Endodermal cell (in vitro differentiated cells): ENCODE data around the gene SVIL. TPM values are rescaled to one million over a fixed set of nuclear protein-coding genes. Genes with fewer than 3 reads are reported as not detected.
A peak's percentile ranks its signal among the peaks of the same experiment; 100 is the strongest.

ENCODE experiments used
- DNase-seq: peaks from one replicate; pipeline ENCODE4 v3.0.0-alpha.2; 2017
- H3K27ac ChIP-seq: 2 replicates; pipeline ENCODE4 v1.5.1; 2013; ENCODE audit warnings: mild to moderate bottlenecking, low read depth, low read length, moderate library complexity
- H3K27me3 ChIP-seq: 2 replicates; pipeline ENCODE4 v1.6.1; 2013; ENCODE audit warnings: mild to moderate bottlenecking, low read length, moderate library complexity; ENCODE audit not compliant: insufficient read depth, control insufficient read depth, poor library complexity, severe bottlenecking
- H3K36me3 ChIP-seq: 2 replicates; pipeline ENCODE4 v1.7.0; 2013; ENCODE audit warnings: mild to moderate bottlenecking, low read length, moderate library complexity; ENCODE audit not compliant: control insufficient read depth, insufficient read depth
- H3K4me1 ChIP-seq: one replicate; pipeline ENCODE4 v1.7.0; 2013; ENCODE audit warnings: low read length; ENCODE audit not compliant: control insufficient read depth, insufficient read depth
- H3K4me3 ChIP-seq: 2 replicates; pipeline ENCODE4 v1.5.1; 2013; ENCODE audit warnings: mild to moderate bottlenecking, low read length, moderate library complexity
- H3K9ac ChIP-seq: 2 replicates; pipeline ENCODE4 v1.6.1; 2013; ENCODE audit warnings: mild to moderate bottlenecking, low read length, moderate library complexity; ENCODE audit not compliant: poor library complexity, severe bottlenecking; ENCODE audit errors: extremely low read depth
- H3K9me3 ChIP-seq: 2 replicates; pipeline ENCODE4 v1.6.1; 2013; ENCODE audit warnings: mild to moderate bottlenecking, low read length, moderate library complexity; ENCODE audit not compliant: control insufficient read depth
- H3K27ac Mint-ChIP-seq: 2 replicates; pipeline ENCODE4 v1.8.0; 2020; ENCODE audit warnings: mixed read lengths
- H3K27me3 Mint-ChIP-seq: 2 replicates; pipeline ENCODE4 v1.8.0; 2021; ENCODE audit warnings: mild to moderate bottlenecking, mixed read lengths; ENCODE audit not compliant: insufficient read depth
- H3K36me3 Mint-ChIP-seq: 2 replicates; pipeline ENCODE4 v1.8.0; 2020; ENCODE audit warnings: low read depth, mixed read lengths
- H3K4me1 Mint-ChIP-seq: 2 replicates; pipeline ENCODE4 v1.8.0; 2020; ENCODE audit warnings: mixed read lengths
- H3K4me3 Mint-ChIP-seq: 2 replicates; pipeline ENCODE4 v1.8.0; 2020; ENCODE audit warnings: mild to moderate bottlenecking, moderate library complexity, mixed read lengths
- H3K9me3 Mint-ChIP-seq: 2 replicates; pipeline ENCODE4 v1.8.0; 2020; ENCODE audit warnings: mild to moderate bottlenecking, mixed read lengths
- CTCF ChIP-seq: fragments of 200-600 bp; sonication (generic); conservative IDR thresholded peaks from 2 replicates; pipeline ENCODE4 v1.5.0; 2021; ENCODE audit warnings: antibody characterized with exemption, mild to moderate bottlenecking
- WGBS, 2 experiments: methylation state at CpG; one replicate each; pipeline versions ENCODE4 v1.1.5 to v1.1.7; 2013; ENCODE audit warnings: missing lambda C conversion rate in 2 of 2, mixed read lengths in 1 of 2; ENCODE audit not compliant: insufficient coverage in 1 of 2, insufficient read length in 1 of 2; 5-methylcytosine and 5-hydroxymethylcytosine counted together
- total RNA-seq, 2 donors: library from RNA; stranded (reverse); fragmentation: NEBNext Ultra II Directional in 1 of 2; extraction: Animal tissue kit (Norgen Biotek cat#: 25700) in 1 of 2; gene quantifications; 2 replicates in 1 of 2; 3 replicates in 1 of 2; pipeline ENCODE4 v1.2.1, GENCODE V29; 2021

SVIL gene
- total RNA-seq, 2 donors from 2014 or later = 25.2 to 32.9 TPM

GRCh38 chr10:29646960-29647461 is 12.2 kb upstream of the SVIL start:
- Histone ChIP-seq H3K4me3 (no peak overlapping the region), H3K27me3 (peaks cover 42% of the 10 kb centered on the region), H3K9ac (no peak overlapping the region), H3K27ac (no peak overlapping the region), H3K36me3 (peaks cover 3% of the 10 kb centered on the region), H3K9me3 (peaks cover 9% of the 10 kb centered on the region), H3K4me1 (peaks cover 5% of the 10 kb centered on the region)
- H3K4me3 Mint-ChIP-seq = no peak overlapping the region
- H3K27me3 Mint-ChIP-seq = peaks cover 42% of the 10 kb centered on the region
- peaks cover 33% of the 10 kb centered on the region for H3K4me1 Mint-ChIP-seq
- no peak for DNase-seq
- H3K27ac Mint-ChIP-seq = no peak overlapping the region
- WGBS, 2 experiments = 94 to 95% methylated on average over 3 of the region's 3 CpGs
- TF ChIP-seq CTCF = no peak
- no peaks in the 10 kb centered on the region for H3K9me3 Mint-ChIP-seq
- H3K36me3 Mint-ChIP-seq = no peaks in the 10 kb centered on the region

- H3K9ac ChIP-seq = no peak overlapping the region
- peaks cover 5% of the 10 kb centered on the region for H3K4me1 ChIP-seq
- Mint-ChIP-seq H3K9me3 (no peaks in the 10 kb centered on the region), H3K4me1 (peaks cover 33% of the 10 kb centered on the region), H3K27me3 (peaks cover 42% of the 10 kb centered on the region), H3K36me3 (no peaks in the 10 kb centered on the region), H3K4me3 (no peak overlapping the region), H3K27ac (no peak overlapping the region)
- TF ChIP-seq CTCF = no peak
- WGBS, 2 experiments = 90 to 95% methylated on average over 3 to 8 of the region's 8 CpGs
- no peaks in the 10 kb centered on the region for H3K36me3 ChIP-seq
- no peak for DNase-seq
- no peak overlapping the region for H3K27ac ChIP-seq
- peaks cover 42% of the 10 kb centered on the region for H3K27me3 ChIP-seq
- H3K9me3 ChIP-seq = peaks cover 4% of the 10 kb centered on the region
- H3K4me3 ChIP-seq = no peak overlapping the region
Observed at GRCh38 chr10:29646238-29646902, 11.6 kb upstream of the SVIL start.

GRCh38 chr10:29643771-29644501 is 9.2 kb upstream of the SVIL start:
- Mint-ChIP-seq H3K4me3 (no peak overlapping the region), H3K9me3 (no peaks in the 10 kb centered on the region), H3K27ac (peak overlapping the region; percentile 38), H3K27me3 (peaks cover 34% of the 10 kb centered on the region), H3K4me1 (peaks cover 33% of the 10 kb centered on the region), H3K36me3 (peaks cover 4% of the 10 kb centered on the region)
- 85 to 90% methylated on average over 10 to 12 of the region's 12 CpGs for WGBS, 2 experiments
- Histone ChIP-seq H3K9ac (no peak overlapping the region), H3K4me3 (no peak overlapping the region), H3K36me3 (no peaks in the 10 kb centered on the region), H3K27me3 (peaks cover 42% of the 10 kb centered on the region), H3K4me1 (peaks cover 5% of the 10 kb centered on the region), H3K9me3 (no peaks in the 10 kb centered on the region), H3K27ac (no peak overlapping the region)
- no peak for DNase-seq
- no peak for TF ChIP-seq CTCF
